Erythroblast (primary cell): Measurements from ENCODE around the gene PEX7.

Experiments
- GATA1 ChIP-seq: IDR thresholded peaks from 2 replicates; pipeline ENCODE4 v1.6.1; 2011; ENCODE audit warnings: low read depth, mild to moderate bottlenecking, control low read depth, low read length, moderate library complexity
- POLR2A ChIP-seq: IDR thresholded peaks from 2 replicates; pipeline ENCODE4 v1.6.1; 2011; ENCODE audit warnings: mild to moderate bottlenecking, low read length

DNA sequence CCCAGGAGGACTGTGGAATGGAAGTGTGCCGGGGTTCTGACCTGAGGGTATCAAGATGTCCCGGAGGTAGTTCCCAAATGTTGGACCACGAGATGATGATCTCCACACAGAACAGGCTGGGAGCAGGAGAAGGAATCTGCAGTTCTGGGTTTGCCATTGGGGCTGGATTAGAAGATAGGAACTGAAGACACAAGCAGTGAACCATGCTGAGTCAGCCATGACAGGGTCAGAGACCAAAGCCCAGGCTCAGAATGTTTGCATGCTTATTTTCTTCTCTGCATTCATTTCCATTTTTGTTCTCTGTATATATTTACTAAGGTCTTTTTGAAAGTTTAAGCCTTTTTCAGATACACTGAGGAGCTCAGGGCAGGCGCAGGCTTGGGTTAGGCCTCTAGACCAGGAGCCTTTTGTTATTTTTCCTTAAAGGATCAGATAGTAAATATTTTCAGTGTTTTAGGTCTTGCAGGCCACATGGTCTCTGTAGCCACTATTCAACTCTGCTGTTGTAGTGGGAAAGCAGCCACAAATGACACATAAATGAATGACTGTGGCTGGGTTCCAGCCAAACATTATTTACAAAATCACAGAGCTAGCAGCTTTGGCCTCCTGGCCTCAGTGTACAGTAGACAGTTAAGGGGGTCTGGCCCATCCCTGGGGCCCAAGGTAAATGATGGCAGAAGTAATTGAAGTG, 128.2 kb downstream of the PEX7 start:
- TF ChIP-seq POLR2A (no peak), GATA1 (no peak)
